Measurements from ENCODE around the gene ZSWIM5.

- TF ChIP-seq GABPB2 (CRISPR knock-in tag; conservative IDR thresholded peaks at IDR 0.05) (no peak), CTCF (IDR thresholded peaks at IDR 0.05 in 2 of 3, conservative IDR thresholded peaks at IDR 0.05 in 1 of 3; ENCODE audit: insufficient read depth in 2 of 3, low read depth in 1 of 3, low read length in 3 of 3) (no peak), ZNF785 (CRISPR knock-in tag; IDR thresholded peaks at IDR 0.05) (no peak), TCF7L2 (IDR thresholded peaks at IDR 0.05; ENCODE audit: low read depth, low read length) (no peak)
These were observed 9.5 kb downstream of the ZSWIM5 start for GRCh38 chr1:45196863-45197262.
